HUES64 (cell line): ENCODE results near the gene LAPTM4A. TPM values are rescaled to one million over a fixed set of nuclear protein-coding genes. Genes with fewer than 3 reads are reported as not detected.

Source experiments
- H3K27ac ChIP-seq: 2 replicates; pipeline ENCODE4 v1.7.0; 2013; ENCODE audit warnings: low read depth, low read length, inconsistent platforms
- H3K27me3 ChIP-seq: 2 replicates; pipeline ENCODE4 v1.6.1; 2013; ENCODE audit warnings: mild to moderate bottlenecking, low read length; ENCODE audit not compliant: insufficient read depth
- H3K36me3 ChIP-seq: 2 replicates; pipeline ENCODE4 v1.6.1; 2013; ENCODE audit warnings: mild to moderate bottlenecking, low read length; ENCODE audit not compliant: insufficient read depth
- H3K4me1 ChIP-seq: 2 replicates; pipeline ENCODE4 v1.6.1; 2013; ENCODE audit warnings: mild to moderate bottlenecking, low read length, moderate library complexity; ENCODE audit not compliant: insufficient read depth
- H3K4me3 ChIP-seq: 2 replicates; pipeline ENCODE4 v1.5.1; 2013; ENCODE audit warnings: mild to moderate bottlenecking, low read length, moderate library complexity
- H3K9ac ChIP-seq: 2 replicates; pipeline ENCODE4 v1.6.1; 2013; ENCODE audit warnings: mild to moderate bottlenecking, low read depth, low read length
- H3K9me3 ChIP-seq: 2 replicates; pipeline ENCODE4 v1.6.1; 2013; ENCODE audit warnings: low read depth, low read length; ENCODE audit not compliant: insufficient read depth
- WGBS: fragments of 150-250, 120-280 bp; methylation state at CpG from one replicate; pipeline ENCODE4 v1.1.7; 2013; ENCODE audit warnings: missing lambda C conversion rate; 5-methylcytosine and 5-hydroxymethylcytosine counted together
- polyA plus RNA-seq, 2 experiments: library from polyadenylated mRNA; stranded (reverse); fragments of 50-300 nt; gene quantifications; one replicate each; pipeline ENCODE4 v1.2.3, GENCODE V29; 2013

LAPTM4A gene
- 165 TPM for polyA plus RNA-seq (2013, experiment 1 of 2)
- polyA plus RNA-seq (2013, experiment 2 of 2), result 183 TPM

GRCh38 chr2:20051532-20052228 is at the start of gene LAPTM4A:
Gene LAPTM4A (minus strand): TSS chr2:20051628. CDS start chr2:20051520, 108 bp downstream.
- H3K27me3 ChIP-seq, result no peaks in the 10 kb centered on the region
- H3K9ac ChIP-seq, result peak within 1 kb of the TSS; percentile 88
- peak within 1 kb of the TSS; percentile 80 for H3K4me3 ChIP-seq
- peaks cover 19% of the 10 kb centered on the region for H3K4me1 ChIP-seq
- H3K36me3 ChIP-seq, result no peaks in the 10 kb centered on the region
- peak within 1 kb of the TSS; percentile 91 for H3K27ac ChIP-seq
- WGBS, result under 1% methylated on average over 45 of the region's 45 CpGs
- H3K9me3 ChIP-seq, result no peaks in the 10 kb centered on the region

GRCh38 chr2:20100711-20101110 is 49.3 kb upstream of the LAPTM4A start:
- Histone ChIP-seq H3K9ac (no peak overlapping the region), H3K27ac (no peak overlapping the region), H3K27me3 (no peaks in the 10 kb centered on the region), H3K4me1 (no peaks in the 10 kb centered on the region), H3K36me3 (no peaks in the 10 kb centered on the region), H3K4me3 (no peak overlapping the region), H3K9me3 (no peaks in the 10 kb centered on the region)
- WGBS, result 90% methylated on average over 4 of the region's 4 CpGs

- no peak overlapping the region for H3K4me3 ChIP-seq
- H3K9me3 ChIP-seq, result no peaks in the 10 kb centered on the region
Measured at GRCh38 chr2:20099780-20100179, 48.4 kb upstream of the LAPTM4A start.

GRCh38 chr2:20097889-20098714 is 46.7 kb upstream of the LAPTM4A start:
- Histone ChIP-seq H3K27me3 (no peaks in the 10 kb centered on the region), H3K27ac (no peak overlapping the region), H3K4me3 (no peak overlapping the region), H3K9ac (no peak overlapping the region), H3K9me3 (no peaks in the 10 kb centered on the region), H3K4me1 (peaks cover 14% of the 10 kb centered on the region; the same call in 1 of the 2 replicates), H3K36me3 (no peaks in the 10 kb centered on the region)
- WGBS, result 30% methylated on average over 20 of the region's 21 CpGs

More at GRCh38 chr2:20099780-20100179, 48.4 kb upstream of the LAPTM4A start:
- Histone ChIP-seq H3K27ac (no peak overlapping the region), H3K4me1 (no peaks in the 10 kb centered on the region), H3K27me3 (no peaks in the 10 kb centered on the region), H3K36me3 (no peaks in the 10 kb centered on the region), H3K9ac (no peak overlapping the region)
- 88% methylated on average over 6 of the region's 6 CpGs for WGBS

GRCh38 chr2:20095469-20095868 is 44.0 kb upstream of the LAPTM4A start:
- Histone ChIP-seq H3K27me3 (no peaks in the 10 kb centered on the region), H3K4me3 (no peak overlapping the region), H3K36me3 (no peaks in the 10 kb centered on the region), H3K9me3 (no peaks in the 10 kb centered on the region), H3K4me1 (peaks cover 14% of the 10 kb centered on the region; the same call in 1 of the 2 replicates), H3K9ac (no peak overlapping the region), H3K27ac (no peak overlapping the region)
- WGBS, result 70% methylated on average over 1 of the region's 1 CpG

- H3K4me1 ChIP-seq, result peaks cover 14% of the 10 kb centered on the region; the same call in 1 of the 2 replicates
- no peak overlapping the region for H3K27ac ChIP-seq
- H3K27me3 ChIP-seq, result no peaks in the 10 kb centered on the region
- H3K9ac ChIP-seq, result no peak overlapping the region
- H3K9me3 ChIP-seq, result no peaks in the 10 kb centered on the region
- no peaks in the 10 kb centered on the region for H3K36me3 ChIP-seq
- H3K4me3 ChIP-seq, result no peak overlapping the region
Measured at GRCh38 chr2:20094955-20095354, 43.5 kb upstream of the LAPTM4A start.

GRCh38 chr2:20094142-20094755 is 42.8 kb upstream of the LAPTM4A start:
- Histone ChIP-seq H3K4me3 (no peak overlapping the region), H3K9me3 (no peaks in the 10 kb centered on the region), H3K9ac (no peak overlapping the region), H3K4me1 (peaks cover 14% of the 10 kb centered on the region; the same call in 1 of the 2 replicates), H3K27ac (no peak overlapping the region), H3K27me3 (no peaks in the 10 kb centered on the region), H3K36me3 (no peaks in the 10 kb centered on the region)
- 77% methylated on average over 5 of the region's 5 CpGs for WGBS

- 52% methylated on average over 11 of the region's 11 CpGs for WGBS
- Histone ChIP-seq H3K4me3 (no peak overlapping the region), H3K9ac (no peak overlapping the region), H3K36me3 (no peaks in the 10 kb centered on the region), H3K27me3 (no peaks in the 10 kb centered on the region), H3K9me3 (no peaks in the 10 kb centered on the region), H3K4me1 (peaks cover 14% of the 10 kb centered on the region; the same call in 1 of the 2 replicates), H3K27ac (no peak overlapping the region)
Measured at GRCh38 chr2:20093263-20094141, 42.1 kb upstream of the LAPTM4A start.

GRCh38 chr2:20092901-20093235 is 41.4 kb upstream of the LAPTM4A start:
- no peaks in the 10 kb centered on the region for H3K9me3 ChIP-seq
- WGBS, result 95% methylated on average over 5 of the region's 5 CpGs
- H3K27ac ChIP-seq, result no peak overlapping the region
- peaks cover 14% of the 10 kb centered on the region; the same call in 1 of the 2 replicates for H3K4me1 ChIP-seq
- no peak overlapping the region for H3K9ac ChIP-seq
- H3K36me3 ChIP-seq, result no peaks in the 10 kb centered on the region
- H3K4me3 ChIP-seq, result no peak overlapping the region
- no peaks in the 10 kb centered on the region for H3K27me3 ChIP-seq

GRCh38 chr2:20092226-20092900 is 40.9 kb upstream of the LAPTM4A start:
- H3K9ac ChIP-seq, result no peak overlapping the region
- H3K27me3 ChIP-seq, result no peaks in the 10 kb centered on the region
- no peaks in the 10 kb centered on the region for H3K9me3 ChIP-seq
- WGBS, result 95% methylated on average over 15 of the region's 15 CpGs
- H3K36me3 ChIP-seq, result no peaks in the 10 kb centered on the region
- H3K4me3 ChIP-seq, result no peak overlapping the region
- H3K27ac ChIP-seq, result no peak overlapping the region
- peaks cover 14% of the 10 kb centered on the region; the same call in 1 of the 2 replicates for H3K4me1 ChIP-seq
